Tibial artery (tissue), 4 donors: ENCODE data around the gene KLHDC7B.

Source experiments
- DNase-seq, 2 donors: peaks; one replicate each; pipeline ENCODE4 v3.0.0-alpha.2; 2019
- H3K27ac ChIP-seq, 2 donors: fragments of 200-600 bp; sonication (generic) in 1 of 2; 1 replicate in 1 of 2; 2 replicates in 1 of 2; pipeline ENCODE4 v1.5.1; 2018 to 2019; ENCODE audit warnings: mild to moderate bottlenecking in 1 of 2
- H3K27me3 ChIP-seq, 2 donors: fragments of 200-600 bp; sonication (generic) in 1 of 2; one replicate each; pipeline versions ENCODE4 v1.5.1 to v1.6.0; 2016 to 2019
- H3K36me3 ChIP-seq, 3 donors: fragments of 200-600 bp; sonication (generic) in 2 of 3; one replicate each; pipeline ENCODE4 v1.5.1; 2016 to 2019; ENCODE audit warnings: mild to moderate bottlenecking in 2 of 3
- H3K4me1 ChIP-seq, 4 donors: fragments of 200-600 bp; sonication (generic) in 2 of 4; 1 replicate in 3 of 4; 2 replicates in 1 of 4; pipeline ENCODE4 v1.5.1; 2016 to 2019
- H3K4me3 ChIP-seq, 2 donors: fragments of 200-600 bp; sonication (generic) in 1 of 2; 1 replicate in 1 of 2; 2 replicates in 1 of 2; pipeline ENCODE4 v1.5.1; 2018 to 2019; ENCODE audit warnings: mild to moderate bottlenecking in 2 of 2
- H3K9me3 ChIP-seq, 3 donors: fragments of 200-600 bp; sonication (generic) in 1 of 3; one replicate each; pipeline ENCODE4 v1.5.1; 2016 to 2019
- intact Hi-C: fragments of 100-400 bp; cut with DNase I; formaldehyde crosslinking; loops from one replicate; pipeline ENCODE4 v1.15.0; 2023; ENCODE audit warnings: low total_unique reads
- TF ChIP-seq, protein P1 (sequence below), 2 experiments: fragments of 200-600 bp in 1 of 2; fragments of 450-650 bp in 1 of 2; IDR thresholded peaks; one replicate each; pipeline ENCODE4 v1.5.1; 2017 to 2019; ENCODE audit warnings: antibody characterized with exemption in 2 of 2, mild to moderate bottlenecking in 1 of 2, moderate library complexity in 1 of 2

Gene KLHDC7B

DNA sequence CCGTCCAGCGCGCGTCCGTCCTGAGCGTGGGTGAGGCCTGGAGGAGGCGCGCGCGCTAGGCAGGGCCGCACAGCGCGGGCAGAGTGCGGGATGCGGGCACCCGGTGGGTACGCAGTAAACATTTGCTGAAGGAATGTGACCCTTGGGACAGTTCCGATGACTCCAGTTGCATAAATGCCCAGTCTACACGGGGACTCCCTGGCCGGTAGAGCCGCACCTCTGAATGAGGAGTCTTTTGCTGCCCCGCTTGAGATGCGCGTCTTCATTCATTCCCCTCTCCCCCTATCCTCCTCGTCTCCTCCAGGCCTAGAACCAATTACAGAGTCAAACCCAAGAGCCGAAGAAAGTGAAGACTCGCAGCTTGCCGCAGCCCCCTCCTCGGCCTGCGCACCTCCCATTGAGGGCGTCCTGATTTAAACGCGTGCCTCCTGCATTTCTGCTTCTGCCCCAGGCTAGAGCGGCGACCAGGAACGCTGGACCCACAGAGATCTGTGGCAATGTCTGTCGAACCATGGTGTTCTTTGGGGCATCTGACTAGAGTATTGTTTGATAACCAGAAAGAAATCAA lies 37.7 kb downstream of the KLHDC7B start:
- no peak for DNase-seq
- Histone ChIP-seq H3K4me1 (peaks cover 0 to 29% (median 25%) of the 10 kb centered on the region in 4 donors), H3K36me3 (peaks cover 0 to 3% (median 0%) of the 10 kb centered on the region in 3 donors), H3K27ac (peak overlapping the region; percentile 83 to 95), H3K27me3 (peaks cover 0 to 8% of the 10 kb centered on the region in 2 donors), H3K9me3 (no peaks in the 10 kb centered on the region), H3K4me3 (peak overlapping the region; percentile 60 to 80)
- intact Hi-C loops: loop anchor here (5.0 kb wide), 1 partner anchor 56 kb away; the partner anchor contains the start of gene SCO2
- TF ChIP-seq, protein P1, sequence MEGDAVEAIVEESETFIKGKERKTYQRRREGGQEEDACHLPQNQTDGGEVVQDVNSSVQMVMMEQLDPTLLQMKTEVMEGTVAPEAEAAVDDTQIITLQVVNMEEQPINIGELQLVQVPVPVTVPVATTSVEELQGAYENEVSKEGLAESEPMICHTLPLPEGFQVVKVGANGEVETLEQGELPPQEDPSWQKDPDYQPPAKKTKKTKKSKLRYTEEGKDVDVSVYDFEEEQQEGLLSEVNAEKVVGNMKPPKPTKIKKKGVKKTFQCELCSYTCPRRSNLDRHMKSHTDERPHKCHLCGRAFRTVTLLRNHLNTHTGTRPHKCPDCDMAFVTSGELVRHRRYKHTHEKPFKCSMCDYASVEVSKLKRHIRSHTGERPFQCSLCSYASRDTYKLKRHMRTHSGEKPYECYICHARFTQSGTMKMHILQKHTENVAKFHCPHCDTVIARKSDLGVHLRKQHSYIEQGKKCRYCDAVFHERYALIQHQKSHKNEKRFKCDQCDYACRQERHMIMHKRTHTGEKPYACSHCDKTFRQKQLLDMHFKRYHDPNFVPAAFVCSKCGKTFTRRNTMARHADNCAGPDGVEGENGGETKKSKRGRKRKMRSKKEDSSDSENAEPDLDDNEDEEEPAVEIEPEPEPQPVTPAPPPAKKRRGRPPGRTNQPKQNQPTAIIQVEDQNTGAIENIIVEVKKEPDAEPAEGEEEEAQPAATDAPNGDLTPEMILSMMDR (IDR thresholded peaks at IDR 0.05): no peak

DNA sequence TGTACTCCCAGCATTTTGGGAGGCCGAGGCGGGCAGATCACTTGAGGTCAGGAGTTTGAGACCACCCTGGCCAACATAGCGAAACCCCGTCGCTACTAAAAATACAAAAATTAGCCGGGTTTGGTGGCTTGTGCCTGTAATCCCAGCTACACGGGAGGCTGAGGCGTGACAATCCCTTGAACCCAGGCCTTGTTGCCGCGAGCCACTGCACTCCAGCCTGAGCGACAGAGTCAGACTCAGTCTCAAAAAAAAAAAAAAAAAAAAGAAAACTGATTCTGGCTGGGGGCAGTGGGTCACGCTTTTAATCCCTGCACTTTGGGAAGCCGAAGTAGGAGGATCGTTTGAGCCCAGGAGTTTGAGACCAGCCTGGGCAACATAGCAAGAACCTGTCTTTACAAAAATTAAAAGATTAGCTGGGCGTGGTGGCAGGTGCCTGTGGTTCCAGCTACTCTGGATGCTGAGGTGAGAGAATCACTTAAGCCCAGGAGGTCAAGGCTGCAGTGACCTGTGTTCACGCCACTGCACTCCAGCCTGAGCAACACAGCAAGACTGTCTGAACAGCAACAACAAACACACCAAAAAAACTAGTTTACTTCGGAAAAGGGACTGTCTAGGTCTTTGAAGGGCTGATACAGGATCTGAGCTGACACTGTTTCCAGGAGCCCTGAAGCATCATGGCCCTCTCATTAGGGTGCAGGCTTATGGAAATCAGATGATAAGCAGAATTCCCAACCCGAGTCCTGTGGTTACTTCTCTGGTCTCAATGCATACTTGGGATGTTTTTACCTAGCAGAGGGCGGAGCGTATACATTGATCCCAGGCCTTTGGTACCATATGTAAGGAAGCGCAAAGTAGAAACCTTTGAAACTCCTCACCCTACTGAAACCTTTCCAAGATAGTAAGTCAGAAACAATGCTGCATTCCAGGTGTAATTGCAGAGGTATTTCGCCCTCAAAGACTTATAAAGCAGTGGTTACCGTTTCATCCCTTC lies 38.7 kb downstream of the KLHDC7B start:
- H3K27me3 ChIP-seq: no peaks in the 10 kb centered on the region
- peaks cover 0 to 26% (median 19%) of the 10 kb centered on the region in 4 donors for H3K4me1 ChIP-seq
- no peak overlapping the region for H3K4me3 ChIP-seq
- H3K27ac ChIP-seq: no peak overlapping the region
- intact Hi-C loops: loop anchor here (5.0 kb wide), 1 partner anchor 57 kb away; the partner anchor contains the start of gene SCO2
- DNase-seq: no peak
- TF ChIP-seq, protein P1 (IDR thresholded peaks at IDR 0.05): no peak
- H3K36me3 ChIP-seq: peaks cover 0 to 3% (median 0%) of the 10 kb centered on the region in 3 donors
- H3K9me3 ChIP-seq: no peaks in the 10 kb centered on the region

DNA sequence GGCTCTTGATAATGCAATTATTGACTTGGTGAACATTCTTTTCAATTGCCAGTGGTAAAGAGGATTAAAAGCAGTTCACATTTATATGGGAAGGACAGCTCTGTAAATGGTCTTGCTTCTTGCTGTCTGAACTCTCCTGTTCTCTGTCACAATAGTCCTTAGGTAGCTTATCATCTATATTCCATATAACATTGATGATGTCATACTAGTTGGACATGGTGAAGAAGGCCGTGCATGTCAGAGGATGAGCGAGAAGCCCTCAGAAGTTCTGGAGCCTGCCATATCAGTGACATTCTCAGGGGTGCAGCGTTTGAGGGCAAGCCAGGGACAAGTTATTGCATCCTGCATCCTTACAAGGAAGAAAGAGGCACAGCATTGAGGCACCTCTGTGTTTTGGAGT lies 39.5 kb downstream of the KLHDC7B start:
- peaks cover 0 to 26% (median 19%) of the 10 kb centered on the region in 4 donors for H3K4me1 ChIP-seq
- H3K9me3 ChIP-seq: no peaks in the 10 kb centered on the region
- TF ChIP-seq, protein P1 (IDR thresholded peaks at IDR 0.05): no peak
- no peak for DNase-seq
- H3K27ac ChIP-seq: no peak overlapping the region
- H3K4me3 ChIP-seq: no peak overlapping the region
- intact Hi-C loops: no loop called here
- peaks cover 0 to under 1% (median 0%) of the 10 kb centered on the region in 3 donors for H3K36me3 ChIP-seq
- H3K27me3 ChIP-seq: no peaks in the 10 kb centered on the region

DNA sequence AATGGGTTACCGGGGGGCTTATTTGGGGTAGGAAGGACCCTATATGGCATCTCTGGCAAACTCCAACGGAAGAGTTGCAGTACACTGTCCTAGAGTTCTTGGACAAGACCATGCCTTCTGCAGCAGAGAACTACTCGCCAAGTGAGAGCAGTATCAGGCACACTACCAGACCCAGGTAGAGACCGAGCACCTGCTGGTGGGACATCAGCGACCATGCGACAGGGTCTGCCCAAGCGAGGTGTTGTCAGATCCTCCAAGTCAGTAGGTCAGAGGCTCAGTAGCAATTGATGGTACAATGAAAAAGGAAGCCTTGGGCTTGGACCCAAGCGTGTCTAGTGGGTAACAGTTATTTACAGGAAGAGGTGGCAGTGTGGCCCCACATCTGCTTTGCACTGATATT lies 40.1 kb downstream of the KLHDC7B start:
- DNase-seq: no peak
- H3K4me1 ChIP-seq: peaks cover 0 to 24% (median 19%) of the 10 kb centered on the region in 4 donors
- no peaks in the 10 kb centered on the region for H3K27me3 ChIP-seq
- no peak overlapping the region for H3K27ac ChIP-seq
- no peaks in the 10 kb centered on the region for H3K36me3 ChIP-seq
- no peaks in the 10 kb centered on the region for H3K9me3 ChIP-seq
- TF ChIP-seq, protein P1 (IDR thresholded peaks at IDR 0.05): no peak
- no peak overlapping the region for H3K4me3 ChIP-seq
- intact Hi-C loops: no loop called here

DNA sequence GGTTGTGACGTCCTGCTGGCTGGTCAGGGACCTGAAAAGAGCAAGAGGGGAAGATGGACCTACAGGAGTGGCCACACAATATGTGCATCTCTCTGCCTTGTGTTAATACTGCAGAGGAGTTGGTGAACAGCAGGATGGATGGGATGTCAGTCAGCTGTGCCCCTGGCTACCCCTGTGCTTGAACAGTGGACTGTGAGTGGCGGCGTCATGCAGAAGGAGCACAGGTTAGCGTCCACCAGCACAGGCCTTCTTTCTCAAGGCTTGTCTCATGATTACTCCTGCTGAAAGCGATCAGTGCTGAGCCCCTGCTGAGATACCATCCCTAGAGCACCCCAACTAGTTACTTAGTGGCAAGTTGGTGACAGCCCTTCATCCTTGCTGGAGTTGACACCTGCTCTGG lies 40.7 kb downstream of the KLHDC7B start:
- intact Hi-C loops: no loop called here
- TF ChIP-seq, protein P1 (IDR thresholded peaks at IDR 0.05): no peak
- DNase-seq: no peak
- H3K36me3 ChIP-seq: no peaks in the 10 kb centered on the region
- no peak overlapping the region for H3K27ac ChIP-seq
- peaks cover 0 to 17% (median 14%) of the 10 kb centered on the region in 4 donors for H3K4me1 ChIP-seq
- no peaks in the 10 kb centered on the region for H3K27me3 ChIP-seq
- no peaks in the 10 kb centered on the region for H3K9me3 ChIP-seq
- no peak overlapping the region for H3K4me3 ChIP-seq
